MCF 10A (cell line): ENCODE data around the gene OLA1. TPM values are rescaled to one million over a fixed set of nuclear protein-coding genes. Genes with fewer than 3 reads are reported as not detected.

Experiments
- BruUV-seq: library from RNA; stranded (reverse); fragments of 400-500 nt; replicated peaks from 2 replicates; lab custom pipeline; 2021; lab: Mats Ljungman, UMichigan
- CTCF ChIA-PET: fragments of 300-600 bp; sonication (Branson Sonifier 250); formaldehyde crosslinking; extraction: SDS; loops from one replicate; lab custom pipeline; 2021; ENCODE audit warnings: antibody characterized with exemption, inconsistent platforms; lab: Yijun Ruan, JAX
- POLR2A ChIA-PET: fragments of 300-600, 350-650 bp; sonication (Branson Sonifier 250); formaldehyde crosslinking; extraction: SDS; loops from one replicate; lab custom pipeline; 2020; ENCODE audit warnings: antibody characterized with exemption, inconsistent platforms; lab: Yijun Ruan, JAX
- DNase-seq: peaks from one replicate; pipeline ENCODE4 v3.0.0-alpha.2; 2018; ENCODE audit not compliant: unreplicated experiment
- H3K27ac Mint-ChIP-seq: one replicate; pipeline ENCODE4 v1.8.0; 2022; ENCODE audit warnings: mild to moderate bottlenecking, low read depth, mixed read lengths; ENCODE audit not compliant: unreplicated experiment
- H3K27me3 Mint-ChIP-seq: one replicate; pipeline ENCODE4 v1.8.0; 2022; ENCODE audit warnings: mixed read lengths; ENCODE audit not compliant: insufficient read depth, unreplicated experiment
- H3K36me3 Mint-ChIP-seq: one replicate; pipeline ENCODE4 v1.8.0; 2022; ENCODE audit warnings: mild to moderate bottlenecking, moderate library complexity, mixed read lengths; ENCODE audit not compliant: insufficient read depth, unreplicated experiment
- H3K4me1 Mint-ChIP-seq: one replicate; pipeline ENCODE4 v1.8.0; 2022; ENCODE audit warnings: mixed read lengths; ENCODE audit not compliant: insufficient read depth, unreplicated experiment
- H3K4me3 Mint-ChIP-seq: one replicate; pipeline ENCODE4 v1.8.0; 2022; ENCODE audit warnings: mild to moderate bottlenecking, moderate library complexity, mixed read lengths; ENCODE audit not compliant: unreplicated experiment
- H3K9me3 Mint-ChIP-seq: one replicate; pipeline ENCODE4 v1.8.0; 2022; ENCODE audit warnings: mixed read lengths; ENCODE audit not compliant: unreplicated experiment
- CTCF ChIP-seq: fragments of 200-600 bp; IDR thresholded peaks from one replicate; pipeline ENCODE4 v1.8.0; 2022; ENCODE audit warnings: antibody characterized with exemption, mild to moderate bottlenecking; ENCODE audit not compliant: unreplicated experiment
- intact Hi-C: fragments of 100-400 bp; cut with micrococcal nuclease; formaldehyde crosslinking; loops from 2 replicates; pipeline ENCODE4 v1.14.1; 2022
- total RNA-seq: library from RNA; stranded (reverse); gene quantifications from 2 replicates; pipeline ENCODE4 v1.2.3, GENCODE V29; 2022

Gene OLA1
- total RNA-seq, 1 experiment from 2014 or later, result 224 TPM

- no peak for DNase-seq
- CTCF ChIA-PET, result interaction anchor here (0.6 kb wide), 1 partner anchor 63 kb away, joined by 5 read pairs; no protein-coding TSS in a partner anchor
- intact Hi-C loops, result loop anchor here (10.0 kb wide), 1 partner anchor 279 kb away; the partner anchor contains the start of gene SP3
Observed at GRCh38 chr2:174243812-174244211, 4.5 kb downstream of the OLA1 start.

GRCh38 chr2:174240097-174240496 lies 8.2 kb downstream of the OLA1 start:
- H3K27ac Mint-ChIP-seq, result peak overlapping the region; percentile 7
- H3K4me1 Mint-ChIP-seq, result peaks cover 14% of the 10 kb centered on the region
- peaks cover 57% of the 10 kb centered on the region for H3K36me3 Mint-ChIP-seq
- H3K4me3 Mint-ChIP-seq, result no peak overlapping the region
- H3K9me3 Mint-ChIP-seq, result no peaks in the 10 kb centered on the region
- intact Hi-C loops, result loop anchor here (10.0 kb wide), 1 partner anchor 275 kb away; the partner anchor contains the start of gene SP3
- POLR2A ChIA-PET, result interaction anchor here (2.2 kb wide), 1 partner anchor 9 kb away, joined by 14 read pairs; the partner anchor contains the start of gene OLA1
- CTCF ChIA-PET, result no interaction called here
- no peaks in the 10 kb centered on the region for H3K27me3 Mint-ChIP-seq
- TF ChIP-seq CTCF, result no peak
- DNase-seq, result no peak
- no TSS peak for BruUV-seq

More at GRCh38 chr2:174243812-174244211, 4.5 kb downstream of the OLA1 start:
- Mint-ChIP-seq H3K4me1 (peaks cover 13% of the 10 kb centered on the region), H3K27ac (no peak overlapping the region), H3K36me3 (peaks cover 59% of the 10 kb centered on the region), H3K4me3 (no peak overlapping the region), H3K27me3 (no peaks in the 10 kb centered on the region), H3K9me3 (no peaks in the 10 kb centered on the region)
- no TSS peak for BruUV-seq
- POLR2A ChIA-PET, result interaction anchor here (6.8 kb wide), 1 partner anchor 8 kb away, joined by 65 read pairs; no protein-coding TSS in a partner anchor
- no peak for TF ChIP-seq CTCF

GRCh38 chr2:174236429-174236828 lies 11.9 kb downstream of the OLA1 start:
- ChIA-PET POLR2A (interaction anchor here (0.8 to 5.8 kb wide), 3 partner anchors 10 to 200 kb away, joined by 3 to 65 read pairs (median 3); partner anchors contain the start of gene OLA1), CTCF (no interaction called here)
- Mint-ChIP-seq H3K36me3 (peaks cover 21% of the 10 kb centered on the region), H3K9me3 (no peaks in the 10 kb centered on the region), H3K4me1 (peaks cover 28% of the 10 kb centered on the region), H3K27ac (no peak overlapping the region), H3K27me3 (no peaks in the 10 kb centered on the region), H3K4me3 (no peak overlapping the region)
- intact Hi-C loops, result no loop called here
- no peak for DNase-seq
- TF ChIP-seq CTCF, result no peak
- BruUV-seq, result no TSS peak

GRCh38 chr2:174235680-174236079 lies 12.7 kb downstream of the OLA1 start:
- no peaks in the 10 kb centered on the region for H3K9me3 Mint-ChIP-seq
- POLR2A ChIA-PET, result interaction anchor here (0.8 to 5.8 kb wide), 3 partner anchors 10 to 103 kb away, joined by 3 to 65 read pairs (median 3); partner anchors contain the start of gene OLA1
- CTCF ChIA-PET, result interaction anchor here (0.6 to 1.4 kb wide), 3 partner anchors 15 to 900 kb away, joined by 3 to 4 read pairs (median 3); no protein-coding TSS in a partner anchor
- BruUV-seq, result no TSS peak
- peak; percentile 13 for DNase-seq
- intact Hi-C loops, result no loop called here
- H3K27me3 Mint-ChIP-seq, result no peaks in the 10 kb centered on the region
- no peak for TF ChIP-seq CTCF
- H3K36me3 Mint-ChIP-seq, result peaks cover 14% of the 10 kb centered on the region
- H3K27ac Mint-ChIP-seq, result peak overlapping the region; percentile 21
- H3K4me1 Mint-ChIP-seq, result peaks cover 28% of the 10 kb centered on the region
- no peak overlapping the region for H3K4me3 Mint-ChIP-seq
